Retinal pigment epithelial cell (primary cell): ENCODE measurements around the gene SIGLEC9.
"Not testable (repeated sequence)": the region's sequence is repeated elsewhere in the genome, so short reads cannot be mapped to it uniquely, and the experiment has no call there.

Experiments used
- DNase-seq: peaks from one replicate; pipeline ENCODE4 v3.0.0-alpha.2; 2010; ENCODE audit warnings: low read depth
- H3K4me3 ChIP-seq: 2 replicates; pipeline ENCODE4 v1.5.1; 2011; ENCODE audit warnings: mild to moderate bottlenecking, low read length, control low read depth, moderate library complexity
- CTCF ChIP-seq: conservative IDR thresholded peaks from 2 replicates; pipeline ENCODE4 v1.5.1; 2011; ENCODE audit warnings: low read depth, low read length, control low read depth, inconsistent platforms

Gene SIGLEC9

GRCh38 chr19:51139299-51140014 is 14.8 kb downstream of the SIGLEC9 start:
- TF ChIP-seq CTCF: no peak
- no peak overlapping the region for H3K4me3 ChIP-seq
- no peak for DNase-seq

GRCh38 chr19:51140441-51140840 is 15.7 kb downstream of the SIGLEC9 start:
- no peak for TF ChIP-seq CTCF
- DNase-seq: no peak
- no peak overlapping the region for H3K4me3 ChIP-seq

DNA sequence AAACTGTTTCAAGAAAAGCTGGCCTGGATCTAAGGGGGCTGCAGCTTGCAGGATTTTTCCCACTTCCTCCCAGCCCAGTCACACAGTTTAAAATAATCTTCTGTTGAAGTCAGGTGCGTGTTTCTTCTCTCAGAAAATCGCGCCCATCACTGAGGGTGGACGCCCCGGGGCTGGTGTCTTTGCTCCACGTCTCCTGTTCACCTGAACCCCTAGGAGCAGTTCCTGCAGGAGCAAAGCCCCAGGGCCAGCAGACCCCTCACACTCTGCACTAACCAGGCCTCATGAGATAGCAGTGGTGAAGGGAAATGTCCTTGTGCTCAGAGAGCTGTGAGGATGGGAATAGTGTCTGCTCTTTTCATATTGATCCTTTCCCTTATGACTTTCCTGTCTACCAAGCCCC is 16.5 kb downstream of the SIGLEC9 start:
- TF ChIP-seq CTCF: no peak
- no peak for DNase-seq
- H3K4me3 ChIP-seq: no peak overlapping the region

DNA sequence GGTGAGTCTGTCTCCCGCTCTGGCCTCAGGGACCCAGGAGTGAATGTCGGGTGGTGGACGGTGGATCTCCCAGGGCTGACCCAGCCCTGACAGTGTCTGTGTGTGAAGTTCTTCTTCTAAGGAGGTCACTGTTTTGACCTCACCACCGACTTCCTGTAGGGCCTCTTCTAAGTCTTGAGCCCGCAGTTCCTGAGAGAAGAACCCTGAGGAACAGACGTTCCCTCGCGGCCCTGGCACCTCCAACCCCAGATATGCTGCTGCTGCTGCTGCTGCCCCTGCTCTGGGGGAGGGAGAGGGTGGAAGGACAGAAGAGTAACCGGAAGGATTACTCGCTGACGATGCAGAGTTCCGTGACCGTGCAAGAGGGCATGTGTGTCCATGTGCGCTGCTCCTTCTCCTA is 17.4 kb downstream of the SIGLEC9 start, which contains the start of gene SIGLEC7:
TSS of gene SIGLEC7 (plus strand) at position 183 of the 400 bp plus-strand sequence. CDS start at position 252, 69 bp downstream.
- TF ChIP-seq CTCF: no peak
- no peak for DNase-seq
- H3K4me3 ChIP-seq: no peak within 1 kb of the TSS

DNA sequence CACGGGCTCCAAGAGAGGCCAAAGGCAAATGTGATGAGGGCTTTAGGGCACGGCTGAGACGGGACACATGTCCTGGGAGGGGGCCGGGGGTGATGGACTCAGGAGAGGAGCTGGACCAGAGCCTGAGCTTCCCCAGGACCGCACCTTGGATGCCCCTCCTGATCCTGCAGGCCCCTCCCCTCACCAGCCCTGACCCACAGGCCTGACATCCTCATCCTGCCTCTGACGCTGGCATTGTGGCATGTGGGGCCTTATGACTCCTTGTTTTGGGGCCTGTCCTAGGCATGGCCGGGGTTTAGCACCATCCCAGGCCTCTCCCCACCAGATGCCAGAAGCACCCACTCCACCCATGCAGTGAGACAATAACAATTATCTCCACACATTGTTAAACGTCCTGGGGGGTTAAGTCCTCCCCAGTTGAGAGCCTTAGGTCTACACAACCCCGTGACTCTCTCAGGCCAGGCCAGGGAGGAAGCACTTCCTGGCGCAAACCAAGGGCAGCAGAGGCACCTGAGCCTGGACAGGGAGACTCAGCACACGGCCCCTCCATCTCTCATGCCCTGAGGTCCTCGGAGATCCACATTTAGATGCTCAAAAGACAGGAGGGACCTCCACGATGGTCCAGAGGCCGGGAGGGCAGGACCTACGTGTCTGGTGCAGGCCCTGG is 18.2 kb downstream of the SIGLEC9 start:
- not testable (repeated sequence) for DNase-seq, H3K4me3 ChIP-seq

GRCh38 chr19:51143486-51143885 is 18.8 kb downstream of the SIGLEC9 start:
- H3K4me3 ChIP-seq: no peak overlapping the region
- DNase-seq: no peak
- TF ChIP-seq CTCF: no peak

GRCh38 chr19:51144482-51145045 is 19.9 kb downstream of the SIGLEC9 start:
- no peak for TF ChIP-seq CTCF
- DNase-seq: no peak
- H3K4me3 ChIP-seq: no peak overlapping the region
